GM04504 (cell line): ENCODE measurements around the gene MIOX.
A peak's percentile ranks its signal among the peaks of the same experiment; 100 is the strongest.

Source experiments
- DNase-seq: peaks from one replicate; pipeline ENCODE4 v3.0.0-alpha.2; 2012; ENCODE audit warnings: low read depth

The MIOX gene

DNA sequence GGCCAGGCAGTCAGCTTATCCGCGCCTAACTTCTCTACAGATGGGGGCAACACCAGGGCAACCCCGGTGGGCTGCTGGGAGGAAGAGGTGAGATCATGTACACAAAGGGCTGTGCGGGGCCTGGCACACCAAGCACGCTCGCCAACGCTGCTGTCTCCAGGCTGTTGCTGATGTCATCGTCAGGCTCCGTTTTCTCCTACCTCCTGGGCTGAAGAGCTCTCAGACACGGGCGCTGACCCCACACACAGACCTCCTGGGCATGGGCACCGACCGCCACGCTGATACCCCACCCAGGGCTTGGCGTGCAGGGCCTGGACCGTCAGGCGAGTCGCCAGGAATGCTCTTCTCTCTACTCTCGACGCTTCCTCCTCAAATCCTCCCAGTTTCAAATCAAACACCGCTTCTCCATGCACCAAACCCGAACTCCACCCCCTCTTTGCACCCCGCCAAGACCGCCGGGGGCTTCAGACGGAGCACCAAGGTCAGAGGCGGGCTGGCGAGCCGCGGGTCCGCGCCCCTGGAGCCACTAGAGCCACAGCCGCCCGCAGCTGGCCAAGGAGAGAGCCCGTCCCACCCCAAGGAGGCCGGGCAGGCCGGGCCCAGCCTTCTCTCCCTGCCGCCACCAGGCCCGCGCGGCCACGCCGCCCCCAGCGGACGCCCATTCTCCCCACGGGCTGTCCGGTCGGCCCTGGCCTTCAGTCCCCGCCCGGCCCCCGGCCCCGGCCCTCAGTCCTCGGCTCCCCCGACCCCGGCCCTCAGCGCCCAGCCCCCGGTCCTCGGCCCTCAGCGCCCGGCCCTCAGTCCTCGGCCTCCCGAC is 12.6 kb upstream of the MIOX start:
- peak; percentile 26 for DNase-seq

GRCh38 chr22:50474710-50475651 is 11.7 kb upstream of the MIOX start, which contains the start of gene SBF1:
TSS of gene SBF1 (minus strand) at chr22:50475035. CDS start at chr22:50474840, 195 bp downstream.
- peak; percentile 71 for DNase-seq

- no peak for DNase-seq
Measured at GRCh38 chr22:50475652-50476002, 11.0 kb upstream of the MIOX start.

- DNase-seq = no peak
Measured at GRCh38 chr22:50476868-50477267, 9.8 kb upstream of the MIOX start.

DNA sequence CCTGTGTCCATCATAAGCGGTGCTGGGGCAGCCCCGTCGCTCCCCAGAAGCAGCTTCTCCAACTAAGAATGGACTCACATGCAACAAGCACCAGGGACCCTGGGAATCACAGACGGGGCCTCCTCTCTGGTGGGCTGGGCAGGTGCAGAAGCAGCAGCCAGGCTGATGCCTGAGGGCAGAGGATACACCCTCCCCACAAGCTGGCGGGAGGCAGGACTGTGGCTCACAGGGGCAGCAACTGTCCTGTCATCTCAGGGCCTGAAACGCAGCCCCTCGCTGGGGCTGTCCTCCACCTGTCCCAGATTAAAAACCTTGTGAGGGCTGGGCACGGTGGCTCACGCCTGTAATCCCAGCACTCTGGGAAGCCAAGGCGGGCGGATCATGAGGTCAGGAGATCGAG is 8.7 kb upstream of the MIOX start:
- no peak for DNase-seq

- no peak for DNase-seq
Measured at GRCh38 chr22:50479721-50480120, 6.9 kb upstream of the MIOX start.

DNA sequence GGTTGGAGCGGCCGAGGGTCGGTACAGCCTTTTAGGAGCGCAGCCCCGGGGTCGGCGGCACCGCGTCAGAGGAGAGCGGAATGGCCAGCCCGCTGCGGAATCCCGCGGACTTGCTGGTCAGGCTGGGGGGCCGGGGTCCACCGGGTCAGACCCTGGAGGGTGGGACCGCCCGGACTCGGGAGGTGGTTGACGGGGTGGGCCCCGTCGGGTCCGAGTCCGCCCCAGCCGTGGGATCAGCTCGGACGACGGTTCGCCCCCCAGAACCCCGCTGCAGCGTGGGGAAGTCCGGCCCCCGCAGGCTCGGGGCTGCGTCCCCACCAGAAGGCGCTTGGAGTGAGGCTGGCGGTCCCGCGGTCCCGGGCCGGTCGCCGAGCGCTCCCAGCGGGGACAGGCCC is 5.6 kb upstream of the MIOX start:
- no peak for DNase-seq

DNA sequence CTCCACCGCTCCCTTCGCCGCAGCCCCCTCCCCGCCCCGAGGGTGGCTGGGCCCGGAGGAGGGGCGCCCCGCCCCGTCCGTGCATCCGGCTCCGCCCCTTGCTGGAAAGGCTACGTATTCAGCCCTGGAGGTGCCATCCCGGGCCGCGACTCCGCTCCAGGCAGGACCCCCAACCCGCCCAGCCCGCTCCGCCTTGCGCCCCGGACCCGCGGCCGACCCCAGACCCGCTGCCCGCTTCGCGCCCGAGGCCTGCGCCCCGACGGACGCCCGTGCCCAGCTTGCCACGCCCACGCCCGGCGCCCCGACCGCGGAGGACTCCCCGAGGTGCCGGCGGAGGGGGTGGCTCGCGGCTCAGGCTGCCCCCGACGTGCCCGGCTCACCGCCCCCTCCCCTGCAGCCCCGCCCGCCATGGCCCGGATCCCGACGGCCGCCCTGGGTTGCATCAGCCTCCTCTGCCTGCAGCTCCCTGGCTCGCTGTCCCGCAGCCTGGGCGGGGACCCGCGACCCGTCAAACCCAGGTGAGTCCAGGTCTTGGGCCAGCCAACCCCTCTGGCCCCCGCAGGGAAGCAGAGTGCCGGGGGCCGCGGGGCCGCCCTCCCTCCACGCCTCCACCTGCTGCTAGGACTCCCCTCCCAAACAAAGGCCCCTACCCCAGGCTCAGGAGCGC is 5.1 kb upstream of the MIOX start, which contains the start of gene ADM2:
TSS of gene ADM2 (plus strand) at position 104 of the 667 bp plus-strand sequence. CDS start at position 409, 305 bp downstream.
- DNase-seq = no peak

- no peak for DNase-seq
Measured at GRCh38 chr22:50482107-50483074, 4.3 kb upstream of the MIOX start.

DNA sequence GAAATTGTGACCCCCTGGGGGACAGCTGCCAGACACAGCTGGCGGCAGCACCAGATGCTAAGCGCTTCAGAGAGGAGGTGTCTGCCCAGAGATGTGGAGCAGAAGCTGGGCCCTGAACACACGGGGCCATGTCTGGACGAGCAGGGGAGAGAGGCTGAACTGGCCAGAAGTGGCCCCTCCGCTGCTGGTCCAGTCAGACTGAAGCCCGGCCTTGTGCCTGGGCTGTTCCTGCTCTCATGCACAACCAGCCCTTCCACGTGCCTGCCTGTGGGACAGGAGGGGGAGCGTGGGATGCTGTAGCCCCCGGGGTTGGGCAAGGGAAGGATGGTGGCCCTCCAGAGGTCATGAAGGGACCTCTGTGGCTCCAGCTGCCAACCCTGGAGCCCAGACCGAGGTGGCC is 3.6 kb upstream of the MIOX start:
- no peak for DNase-seq

- DNase-seq = no peak
Measured at GRCh38 chr22:50483556-50483955, 3.1 kb upstream of the MIOX start.

- no peak for DNase-seq
Measured at GRCh38 chr22:50483977-50484853, 2.4 kb upstream of the MIOX start.

DNA sequence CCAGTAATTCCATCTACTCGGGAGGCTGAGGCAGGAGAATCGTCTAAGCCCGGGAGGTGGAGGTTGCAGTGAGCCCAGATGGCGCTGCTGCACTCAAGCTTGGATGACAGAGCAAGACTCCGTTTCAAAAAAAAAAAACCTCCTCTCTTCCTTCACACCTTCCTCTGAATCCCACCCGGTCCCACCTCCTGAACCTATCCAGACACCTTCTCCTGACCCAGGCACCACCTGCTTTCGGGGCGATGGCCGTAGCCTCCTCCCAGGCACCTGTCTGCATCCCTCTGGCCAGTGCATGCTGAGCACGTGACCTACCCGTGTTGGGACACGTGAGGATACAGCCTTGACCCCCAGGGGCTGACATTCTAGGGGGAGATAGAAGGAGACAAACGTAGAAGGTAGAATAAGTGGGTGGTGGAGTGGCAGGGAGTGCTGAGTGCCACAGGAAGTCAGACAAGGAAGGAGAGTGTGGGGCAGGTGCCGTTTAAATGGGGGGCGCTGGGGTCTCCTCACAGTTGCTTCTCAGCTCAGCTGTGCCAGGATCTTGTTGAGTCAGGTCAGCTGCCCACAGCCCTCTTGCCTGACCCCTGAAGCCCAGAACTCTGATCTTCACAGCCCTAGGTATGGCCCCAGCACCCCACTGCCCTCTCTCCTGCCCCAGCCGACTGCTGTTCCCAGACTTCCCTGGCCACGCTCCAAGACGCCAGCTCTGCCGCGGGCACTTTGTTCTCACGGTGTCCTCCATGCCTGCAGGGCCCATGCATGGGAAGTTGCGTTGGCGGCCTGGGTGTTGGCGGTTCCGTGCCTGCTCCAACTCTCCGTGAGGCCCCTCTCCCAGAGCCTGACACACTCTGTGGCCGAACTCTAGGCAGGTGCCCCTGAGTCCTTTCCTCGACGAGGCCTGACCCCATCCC is 1.2 kb upstream of the MIOX start:
- no peak for DNase-seq

DNA sequence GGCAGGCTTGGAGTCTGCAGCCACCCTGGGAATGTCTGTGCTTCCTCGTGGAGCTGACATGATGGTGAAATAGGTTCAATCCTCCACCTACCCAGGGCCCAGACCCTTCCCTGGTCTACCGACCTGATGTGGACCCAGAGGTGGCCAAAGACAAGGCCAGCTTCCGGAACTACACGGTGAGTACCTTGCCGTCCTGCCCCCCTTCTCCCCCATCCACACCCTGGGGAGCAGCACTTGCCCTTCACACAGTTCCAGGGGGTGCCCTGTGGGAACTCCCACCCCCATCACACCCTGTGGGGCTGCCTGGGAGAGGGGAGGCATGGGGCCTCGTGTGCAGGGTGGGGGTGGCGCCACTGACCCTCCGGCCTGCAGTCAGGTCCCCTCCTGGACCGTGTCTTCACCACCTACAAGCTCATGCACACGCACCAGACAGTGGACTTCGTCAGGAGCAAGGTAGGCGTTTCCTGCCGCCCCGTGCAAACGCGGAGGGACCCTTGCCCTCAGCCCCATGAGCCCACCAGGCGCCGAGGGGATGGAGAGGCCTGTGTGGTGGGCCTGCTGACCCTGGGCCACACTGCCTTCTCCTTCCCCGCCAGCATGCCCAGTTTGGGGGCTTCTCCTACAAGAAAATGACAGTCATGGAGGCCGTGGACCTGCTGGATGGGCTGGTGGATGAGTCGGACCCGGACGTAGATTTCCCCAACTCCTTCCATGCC is 789 bp downstream of the MIOX start:
- DNase-seq = no peak

DNA sequence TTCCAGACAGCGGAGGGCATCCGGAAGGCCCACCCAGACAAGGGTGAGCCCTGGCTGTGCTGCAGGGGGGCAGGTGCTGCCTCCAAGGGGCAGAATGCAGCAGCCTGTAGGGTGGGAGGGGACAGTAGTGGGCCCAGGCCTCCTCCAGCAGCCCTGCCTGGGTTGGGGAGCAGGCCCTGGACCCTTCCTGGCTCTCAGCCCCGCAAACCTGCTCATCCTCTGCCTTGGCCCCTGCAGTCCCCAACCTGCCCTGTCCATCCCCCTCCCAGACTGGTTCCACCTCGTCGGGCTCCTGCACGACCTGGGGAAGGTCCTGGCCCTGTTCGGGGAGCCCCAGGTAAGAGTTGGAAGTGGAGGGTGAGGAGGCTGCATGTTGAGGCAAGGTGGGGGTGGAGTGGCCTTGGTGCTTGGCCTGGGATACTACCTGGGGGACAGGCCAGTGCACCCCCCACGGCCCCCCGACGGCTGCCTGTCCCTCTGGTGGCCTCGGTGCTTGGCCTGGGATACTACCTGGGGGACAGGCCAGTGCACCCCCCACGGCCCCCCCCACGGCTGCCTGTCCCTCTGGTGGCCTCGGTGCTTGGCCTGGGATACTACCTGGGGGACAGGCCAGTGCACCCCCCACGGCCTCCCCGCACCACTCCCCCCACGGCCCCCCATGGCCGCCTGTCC is 1.5 kb downstream of the MIOX start:
- DNase-seq = no peak

- DNase-seq = no peak
Measured at GRCh38 chr22:50488886-50489285, 2.2 kb downstream of the MIOX start.

- no peak for DNase-seq
Measured at GRCh38 chr22:50489363-50490243, 2.9 kb downstream of the MIOX start.
